SIG-M5 (cell line): Measurements from ENCODE around the gene KISS1.
"Not testable (repeated sequence)": the region's sequence is repeated elsewhere in the genome, so short reads cannot be mapped to it uniquely, and the experiment has no call there.

Experiments
- DNase-seq: peaks from one replicate; lab custom pipeline; 2025; lab: John Stamatoyannopoulos, UW

The KISS1 gene, protein sequence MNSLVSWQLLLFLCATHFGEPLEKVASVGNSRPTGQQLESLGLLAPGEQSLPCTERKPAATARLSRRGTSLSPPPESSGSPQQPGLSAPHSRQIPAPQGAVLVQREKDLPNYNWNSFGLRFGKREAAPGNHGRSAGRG

DNA sequence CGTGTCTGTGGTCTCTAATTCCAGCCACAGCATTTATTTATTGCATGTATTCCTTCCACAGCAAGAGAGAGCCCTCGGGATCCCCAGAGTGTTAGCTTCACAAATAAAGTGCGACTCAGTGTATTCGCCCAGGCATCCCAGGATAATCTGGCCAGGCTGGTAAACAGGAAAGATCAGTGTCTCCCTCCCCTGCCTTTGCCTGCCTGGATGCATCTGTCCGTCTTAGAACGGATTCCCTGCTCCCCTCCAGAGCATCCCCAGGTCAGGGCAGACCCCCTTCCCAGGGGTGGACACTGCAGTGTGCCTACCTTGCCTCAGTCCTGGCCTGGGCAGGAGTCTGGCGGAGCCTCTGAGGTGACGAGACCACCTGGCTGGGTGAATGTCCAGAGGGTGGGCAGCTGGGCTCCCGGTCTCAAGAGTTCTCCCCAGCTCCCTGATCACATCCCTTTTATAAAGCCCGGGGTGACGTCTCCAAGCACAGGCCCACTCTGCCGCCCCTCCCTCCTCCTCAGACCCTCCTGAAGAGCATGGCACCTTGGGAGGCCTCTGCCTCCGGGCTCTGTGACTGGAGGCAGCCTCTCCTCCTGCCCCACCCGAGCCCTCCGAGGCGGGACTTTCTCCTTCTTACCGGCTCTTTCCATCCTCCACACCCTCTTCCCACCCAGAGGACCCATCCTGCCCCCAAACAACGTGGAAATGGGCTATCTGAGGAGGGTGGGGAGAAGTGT is at the start of gene KISS1:
TSS of gene KISS1 (minus strand) at position 424 of the 728 bp plus-strand sequence. CDS start 3,615 bp downstream, outside the sequence.
- no peak for DNase-seq

DNA sequence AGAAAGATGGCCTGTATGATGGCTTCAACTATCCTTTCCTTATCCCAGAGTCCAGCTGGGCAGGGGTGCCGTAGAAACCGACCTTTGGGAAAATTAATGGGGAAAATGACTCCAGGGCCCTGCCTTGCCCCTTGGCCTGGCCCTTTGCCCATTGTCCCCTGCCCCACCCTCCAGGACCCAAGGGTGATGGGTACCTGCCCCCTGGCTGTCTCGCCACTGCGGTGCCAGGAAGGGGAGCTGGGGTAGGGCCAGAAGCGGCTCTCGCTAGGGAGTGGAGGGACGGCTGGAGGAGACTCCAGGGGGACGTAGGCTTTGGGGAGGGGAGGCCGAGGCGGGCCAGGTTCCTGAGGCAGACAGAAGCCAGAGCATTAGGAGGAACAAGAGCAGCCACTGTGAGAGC is 46.6 kb upstream of the KISS1 start:
- no peak for DNase-seq

DNA sequence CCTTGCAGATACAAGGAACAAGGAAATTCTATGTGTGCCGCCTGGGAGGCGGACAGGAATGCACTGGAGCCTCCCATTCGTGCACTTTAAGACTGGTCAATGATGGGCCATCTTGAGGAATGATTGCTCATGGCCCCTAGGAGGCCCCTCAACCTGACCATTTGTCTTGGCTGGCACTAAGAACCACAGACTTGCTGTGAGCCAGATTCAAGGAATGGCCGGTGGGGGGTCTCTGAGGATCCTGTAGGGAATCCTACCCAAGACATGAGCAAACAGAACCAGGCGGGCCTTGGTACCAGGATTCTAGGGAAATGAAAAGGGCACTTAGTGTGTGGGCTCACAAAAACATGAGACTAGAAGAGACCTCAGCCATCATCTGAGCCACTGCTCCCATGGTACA is 45.6 kb upstream of the KISS1 start:
- no peak for DNase-seq

DNA sequence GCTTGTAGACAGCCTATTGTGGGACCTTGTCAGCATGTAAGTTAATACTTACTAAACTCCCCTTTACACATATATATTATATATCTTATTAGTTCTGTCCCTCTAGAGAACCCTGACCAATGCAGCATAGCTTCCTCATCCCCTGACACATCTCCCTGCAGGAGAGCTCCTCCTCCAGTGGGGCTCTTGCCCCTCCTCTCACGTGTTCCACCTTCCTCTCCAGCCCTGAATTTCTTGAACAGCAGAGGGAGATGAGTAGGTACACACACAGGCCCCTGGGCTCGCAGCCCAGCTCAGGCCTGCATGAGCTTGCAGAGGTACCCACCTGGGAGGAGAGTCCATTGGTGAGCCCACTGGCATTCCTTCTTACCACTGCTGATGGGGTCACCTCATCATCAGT is 44.8 kb upstream of the KISS1 start:
- DNase-seq = no peak

DNA sequence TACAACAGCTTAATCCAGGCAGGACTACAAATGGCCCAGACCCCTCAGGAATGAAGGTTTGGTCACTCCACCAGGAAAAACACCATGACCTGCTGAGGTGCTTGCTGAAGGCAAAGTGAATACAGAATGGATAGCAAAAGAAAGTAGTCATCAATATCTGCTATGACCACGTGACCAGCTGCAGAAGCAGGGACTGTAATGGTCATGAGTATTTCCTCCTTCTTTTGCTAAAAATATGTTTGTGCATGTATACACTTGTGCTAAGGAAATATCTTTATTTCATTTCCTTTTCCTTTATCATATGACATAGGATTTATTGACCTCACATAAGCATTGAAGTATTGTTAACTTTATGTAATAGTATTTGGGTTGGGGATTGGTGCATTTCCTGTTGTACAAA is 43.9 kb upstream of the KISS1 start:
- DNase-seq = no peak

DNA sequence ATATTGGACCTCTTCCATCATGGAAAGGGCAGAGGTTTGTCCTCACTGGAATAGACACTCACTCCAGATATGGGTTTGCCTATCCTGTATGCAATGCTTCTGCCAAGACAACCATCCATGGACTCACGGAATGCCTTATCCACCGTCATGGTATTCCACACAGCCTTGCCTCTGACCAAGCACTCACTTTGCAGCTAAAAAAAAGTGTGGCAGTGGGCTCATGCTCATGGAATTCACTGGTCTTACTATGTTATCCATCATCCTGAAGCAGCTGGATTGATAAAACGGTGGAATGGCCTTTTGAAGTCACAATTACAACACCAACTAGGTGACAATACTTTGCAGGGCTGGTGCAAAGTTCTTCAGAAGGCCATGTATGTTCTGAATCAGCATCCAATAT is 43.1 kb upstream of the KISS1 start:
- not testable (repeated sequence) for DNase-seq

DNA sequence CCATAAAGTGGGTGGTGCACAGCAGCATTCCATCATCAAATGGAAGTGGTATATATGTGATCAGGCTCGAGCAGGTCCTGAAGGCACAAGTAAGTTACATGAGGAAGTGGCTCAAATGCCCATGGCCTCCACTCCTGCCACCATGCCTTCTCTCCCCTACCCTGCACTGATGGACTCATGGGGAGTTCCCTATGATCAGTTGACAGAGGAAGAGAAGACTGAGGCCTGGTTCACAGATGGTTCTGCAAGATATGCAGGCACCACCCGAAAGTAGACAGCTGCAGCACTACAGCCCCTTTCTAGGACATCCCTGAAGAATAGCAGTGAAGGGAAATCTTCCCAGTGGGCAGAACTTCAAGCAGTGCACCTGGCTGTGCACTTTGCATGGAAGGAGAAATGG is 42.2 kb upstream of the KISS1 start:
- DNase-seq = not testable (repeated sequence)

DNA sequence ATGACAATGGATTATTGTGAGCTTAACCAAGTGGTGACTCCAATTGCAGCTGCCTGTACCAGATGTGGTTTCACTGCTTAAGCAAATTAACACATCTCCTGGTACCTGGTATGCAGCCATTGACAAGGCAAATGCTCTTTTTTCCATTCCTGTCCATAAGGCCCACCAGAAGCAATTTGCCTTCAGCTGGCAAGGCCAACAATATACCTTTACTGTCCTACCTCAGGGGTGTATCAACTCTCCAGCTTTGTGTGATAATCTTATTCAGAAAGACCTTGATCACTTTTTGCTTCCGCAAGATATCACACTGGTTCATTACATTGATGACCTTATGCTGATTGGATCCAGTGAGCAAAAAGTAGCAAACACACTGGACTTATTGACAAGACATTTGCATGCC is 41.2 kb upstream of the KISS1 start:
- DNase-seq = not testable (repeated sequence)

DNA sequence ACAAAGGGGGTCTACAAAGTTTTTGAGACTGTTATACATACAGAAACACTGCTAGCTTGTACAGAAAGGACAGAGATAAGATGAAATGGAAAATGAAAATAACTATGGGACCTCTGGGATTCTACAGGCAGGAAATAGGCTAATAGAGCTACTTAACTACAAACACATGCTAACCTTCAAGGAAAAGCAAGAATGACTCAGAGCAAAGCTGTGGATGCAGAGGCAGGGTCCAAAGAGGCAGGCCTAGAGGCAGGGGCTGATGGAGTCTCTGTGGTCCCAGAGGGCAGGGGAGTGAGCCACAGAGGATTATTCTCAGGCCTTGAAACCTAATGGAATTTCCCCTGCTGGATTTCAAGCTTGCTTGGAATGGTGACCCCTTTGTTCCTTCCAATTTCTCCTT is 36.2 kb upstream of the KISS1 start:
- DNase-seq = no peak

DNA sequence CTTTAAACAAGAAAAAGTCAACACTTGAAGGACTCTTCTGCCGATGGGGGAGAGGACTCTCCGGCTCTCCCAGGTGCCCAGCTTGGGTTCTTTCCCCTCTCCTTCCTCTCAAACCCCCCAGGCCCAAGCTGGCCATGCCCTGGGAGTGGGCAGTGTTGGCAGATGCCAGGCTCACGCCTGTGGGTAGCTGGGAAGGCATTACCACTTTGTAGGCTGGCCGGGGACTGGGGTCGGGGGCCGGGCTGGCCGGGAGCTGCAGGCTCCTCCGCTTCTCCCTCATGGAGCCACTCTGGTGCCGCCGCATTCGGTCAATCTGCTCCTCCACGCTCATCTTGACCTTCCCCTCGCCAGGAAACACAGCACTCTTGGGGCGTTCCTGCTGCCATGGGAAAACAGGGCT is 33.9 kb upstream of the KISS1 start:
- DNase-seq = no peak

DNA sequence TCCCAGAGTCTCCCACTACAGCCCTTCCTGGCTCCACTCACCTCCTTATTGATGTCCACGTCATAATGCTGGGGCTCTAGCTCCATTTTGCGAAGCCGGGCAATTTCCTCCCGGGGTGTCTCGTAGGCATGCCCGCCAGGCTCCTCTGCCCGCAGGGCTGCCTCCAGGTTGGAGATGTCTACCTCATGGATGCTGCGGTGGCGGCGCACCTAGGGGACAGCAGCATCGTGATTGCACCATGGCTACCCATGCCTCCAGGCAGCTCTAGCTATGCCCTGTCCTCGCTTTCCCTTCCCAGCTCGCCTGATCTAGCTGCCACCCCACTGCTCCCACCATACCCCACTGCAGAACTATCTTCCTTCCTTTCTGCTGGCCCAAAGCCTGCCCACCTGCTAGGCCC is 32.6 kb upstream of the KISS1 start:
- DNase-seq = no peak

DNA sequence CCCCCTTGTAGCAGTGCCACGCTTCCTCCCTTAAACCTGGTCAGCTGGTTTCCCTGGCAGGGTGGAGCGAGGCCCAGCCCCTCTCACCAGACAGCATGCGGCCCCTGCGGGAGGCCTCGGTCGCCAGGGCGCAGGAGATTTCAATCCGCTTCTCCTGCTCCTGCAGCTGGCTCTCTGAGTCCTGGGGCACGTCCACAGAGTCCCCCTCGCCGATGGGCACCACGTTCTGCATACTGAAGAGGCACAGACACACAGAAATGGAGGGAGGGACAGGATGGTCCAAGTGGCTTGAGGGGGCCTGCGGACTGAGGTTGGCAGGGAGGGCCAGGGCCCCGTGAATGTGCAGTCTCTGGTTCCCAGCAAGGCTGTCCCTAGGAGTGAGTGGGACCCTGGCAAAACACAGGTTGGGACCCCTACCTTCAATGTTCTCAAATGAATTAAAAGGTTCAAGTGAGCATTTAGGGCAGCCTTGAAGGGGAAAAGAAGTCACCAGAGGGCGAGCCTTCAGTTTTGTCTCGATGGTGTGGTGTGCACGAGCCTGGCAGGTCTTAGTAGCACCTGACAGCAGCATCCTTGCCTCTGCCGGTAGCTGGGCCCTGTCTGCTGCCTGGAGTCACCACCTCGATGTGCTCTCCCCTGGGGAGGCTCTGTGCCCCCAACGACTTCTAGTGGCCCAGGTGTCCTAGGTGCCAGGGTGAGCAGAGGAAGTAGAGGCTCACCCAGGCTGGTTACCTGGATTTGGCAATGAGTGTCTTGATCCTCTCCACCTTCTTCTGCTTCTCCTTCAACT is 31.9 kb upstream of the KISS1 start:
- DNase-seq = no peak

DNA sequence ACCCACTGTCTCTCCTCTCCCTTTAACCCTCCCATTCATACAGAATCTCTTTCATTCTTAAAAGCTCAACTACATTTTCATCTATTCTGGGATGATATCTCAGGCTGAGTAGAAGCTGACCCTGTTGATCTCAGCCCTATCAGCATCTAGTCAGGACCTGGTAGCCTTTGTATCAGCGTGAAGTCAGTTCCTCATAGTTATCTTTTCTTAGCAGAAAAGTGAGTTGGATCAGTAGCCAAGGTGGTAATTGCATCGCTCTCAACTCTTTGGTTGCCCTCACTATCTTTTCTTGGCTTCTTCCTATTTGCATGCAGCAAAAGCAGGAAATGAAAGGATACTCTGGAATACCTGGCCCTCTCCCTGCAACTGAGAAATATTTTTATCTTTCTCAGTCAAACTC is 31.1 kb upstream of the KISS1 start:
- no peak for DNase-seq

DNA sequence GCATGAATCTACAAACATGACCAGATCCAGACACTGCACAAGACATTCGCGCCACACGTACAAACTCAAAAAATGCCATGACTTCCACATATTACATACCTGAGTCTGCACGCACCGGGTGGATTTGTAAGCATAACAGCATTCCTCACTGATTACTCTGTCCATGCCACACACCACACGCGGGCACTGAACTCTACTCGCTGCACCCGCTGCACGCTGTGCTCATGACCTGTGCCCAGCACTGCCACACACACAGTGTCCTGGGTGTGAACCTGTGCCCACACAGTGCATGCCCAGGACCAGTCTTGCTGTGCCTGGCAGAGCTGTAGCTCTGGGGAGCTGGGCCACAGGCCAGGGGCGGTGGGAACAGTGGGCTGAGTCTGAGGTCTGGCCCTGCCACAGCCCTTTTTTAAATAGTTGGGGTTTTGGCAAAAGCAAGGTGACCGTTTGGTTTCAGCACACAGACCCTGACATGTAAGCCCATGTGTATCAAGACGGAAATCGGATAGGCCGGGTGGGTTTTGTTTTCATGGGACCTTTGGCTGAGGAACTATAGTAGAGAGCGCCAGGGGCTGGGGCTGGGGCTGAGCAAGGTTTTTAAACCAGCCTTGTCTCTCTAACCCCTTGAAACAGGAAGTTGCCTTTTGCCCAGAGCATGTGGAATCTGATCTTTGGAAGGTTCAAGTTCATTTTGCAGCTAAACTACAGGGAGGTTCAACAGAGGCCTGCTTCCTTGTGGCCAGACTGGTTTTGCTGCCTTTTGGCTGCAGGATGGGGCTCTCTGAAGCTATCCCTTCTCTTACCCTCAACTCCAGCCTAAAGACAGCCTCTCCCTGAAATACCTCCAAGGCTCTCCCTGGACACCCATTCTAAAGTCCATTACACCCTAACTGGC is 29.8 kb upstream of the KISS1 start:
- no peak for DNase-seq

DNA sequence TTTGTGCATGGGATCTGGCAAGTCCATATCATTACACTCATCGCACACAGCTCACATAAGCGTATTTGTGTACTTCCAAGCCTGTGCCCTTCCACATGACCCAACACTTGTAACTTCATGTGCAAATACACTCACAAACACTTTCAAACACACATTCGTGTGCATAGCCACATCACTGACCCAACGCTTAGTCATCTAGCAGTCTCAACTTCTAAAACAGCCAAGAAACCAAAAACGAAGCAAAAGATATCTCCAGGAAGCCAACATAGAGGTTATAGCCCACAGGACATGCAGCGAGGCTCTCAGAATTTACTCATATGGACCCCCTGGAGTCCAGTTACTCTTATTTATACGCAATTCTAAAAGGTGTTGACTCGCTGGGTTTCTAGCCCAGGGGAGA is 28.4 kb upstream of the KISS1 start:
- DNase-seq = no peak

DNA sequence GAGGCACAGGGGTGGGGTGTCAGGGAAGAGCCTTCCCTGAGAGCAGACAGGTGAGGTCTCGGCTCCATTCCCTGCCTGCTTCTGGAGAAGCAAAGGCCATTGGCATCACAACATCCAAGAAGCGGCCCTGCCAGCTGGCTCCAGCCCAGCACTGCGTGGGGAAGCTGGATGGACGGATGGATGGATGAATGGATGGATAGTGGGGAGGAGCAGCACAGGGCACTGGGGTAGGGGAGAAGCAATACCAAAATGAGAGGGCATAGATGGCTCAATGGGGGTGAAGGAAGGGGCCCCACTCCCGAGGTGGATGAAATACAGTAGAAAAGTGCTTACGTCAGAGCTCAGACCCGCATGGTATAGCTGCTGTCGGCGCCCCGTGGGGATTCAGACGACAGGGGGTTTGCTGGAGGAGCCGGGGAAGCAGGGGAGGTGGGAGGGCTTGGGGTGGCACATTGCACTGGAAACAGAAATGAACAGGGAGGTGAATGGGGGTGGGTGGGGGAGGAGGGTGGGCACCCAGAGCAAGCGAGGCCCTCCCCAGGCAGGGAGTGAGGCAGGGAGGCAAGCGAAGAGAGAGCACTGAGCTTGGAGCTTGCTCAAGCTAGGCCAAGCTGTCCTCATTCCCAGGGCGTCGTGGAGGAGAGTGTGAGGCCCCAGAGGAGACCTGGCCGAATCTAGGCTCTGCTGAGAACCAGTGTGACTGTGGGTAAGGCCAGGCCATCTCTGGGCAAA is 27.0 kb upstream of the KISS1 start:
- DNase-seq = no peak

DNA sequence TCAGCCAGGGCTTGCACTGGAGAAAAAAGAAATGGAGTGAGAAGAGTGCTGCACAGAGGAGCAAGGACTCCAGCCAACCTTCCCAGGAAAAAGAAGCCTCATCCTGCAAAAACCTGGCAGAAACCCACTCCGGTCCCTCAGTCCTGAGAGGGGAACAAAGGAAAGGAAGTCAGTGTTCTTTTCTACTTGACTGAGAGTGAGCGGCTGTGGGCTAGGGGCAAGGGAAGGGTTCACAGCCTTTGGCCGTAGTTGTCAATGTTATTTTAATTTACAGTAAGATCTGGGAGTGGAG is 26.4 kb upstream of the KISS1 start:
- DNase-seq = no peak

DNA sequence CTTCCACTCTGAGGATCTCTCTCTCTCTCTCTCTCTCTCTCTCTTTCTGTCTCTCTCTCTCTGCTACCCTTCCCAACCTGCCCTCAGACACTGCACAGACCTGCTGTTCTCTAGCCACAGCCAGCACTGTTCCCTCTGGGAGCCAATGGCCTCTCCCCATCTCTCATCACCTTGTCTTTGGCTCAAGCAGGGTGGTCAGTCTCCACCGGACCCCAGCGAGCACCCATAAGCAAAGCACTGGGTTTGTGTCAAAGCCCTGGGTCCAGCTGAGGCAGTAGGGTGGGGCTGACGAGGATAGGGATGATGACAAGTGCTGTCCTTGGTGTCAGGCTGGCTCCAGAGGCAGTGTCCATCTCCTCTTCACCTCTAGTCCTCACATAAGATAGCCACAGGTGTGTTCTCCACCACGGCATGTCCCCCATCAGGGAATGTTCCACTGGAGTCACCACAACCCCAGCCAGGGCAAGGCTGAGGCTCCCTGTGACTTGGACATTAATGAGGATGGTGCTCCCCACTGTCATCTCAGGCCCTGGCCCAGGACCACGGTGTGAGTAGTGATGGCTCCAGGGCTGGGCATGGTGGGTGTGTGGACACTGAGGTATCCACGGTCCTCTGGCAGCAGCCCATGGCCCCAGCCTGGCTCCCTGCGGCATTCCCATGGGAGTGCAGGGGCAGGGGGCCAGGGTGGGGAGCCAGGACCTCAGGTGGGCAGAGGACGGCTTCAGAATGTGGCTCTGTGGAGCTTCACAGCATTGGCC is 25.9 kb upstream of the KISS1 start:
- DNase-seq = no peak

DNA sequence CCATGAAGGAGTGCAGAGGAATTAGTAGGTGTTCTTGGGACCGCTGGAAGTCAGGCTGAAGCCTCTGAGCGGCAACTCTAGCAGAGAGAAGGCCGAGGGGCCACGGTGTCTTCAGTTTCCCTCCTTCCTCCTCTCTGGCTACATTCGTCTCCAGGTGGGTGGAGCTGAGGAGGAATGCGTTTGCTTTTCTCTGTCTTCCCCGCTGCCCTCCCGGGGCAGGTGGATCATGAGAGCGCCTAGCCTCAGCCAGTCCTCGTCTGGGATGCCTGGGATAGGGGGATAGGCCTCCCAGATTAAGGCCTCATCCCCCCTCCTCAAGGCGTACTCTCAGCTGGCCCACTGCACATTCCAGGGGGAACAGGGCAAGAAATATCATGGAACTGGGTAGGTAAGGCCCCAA is 25.0 kb upstream of the KISS1 start:
- DNase-seq = no peak

DNA sequence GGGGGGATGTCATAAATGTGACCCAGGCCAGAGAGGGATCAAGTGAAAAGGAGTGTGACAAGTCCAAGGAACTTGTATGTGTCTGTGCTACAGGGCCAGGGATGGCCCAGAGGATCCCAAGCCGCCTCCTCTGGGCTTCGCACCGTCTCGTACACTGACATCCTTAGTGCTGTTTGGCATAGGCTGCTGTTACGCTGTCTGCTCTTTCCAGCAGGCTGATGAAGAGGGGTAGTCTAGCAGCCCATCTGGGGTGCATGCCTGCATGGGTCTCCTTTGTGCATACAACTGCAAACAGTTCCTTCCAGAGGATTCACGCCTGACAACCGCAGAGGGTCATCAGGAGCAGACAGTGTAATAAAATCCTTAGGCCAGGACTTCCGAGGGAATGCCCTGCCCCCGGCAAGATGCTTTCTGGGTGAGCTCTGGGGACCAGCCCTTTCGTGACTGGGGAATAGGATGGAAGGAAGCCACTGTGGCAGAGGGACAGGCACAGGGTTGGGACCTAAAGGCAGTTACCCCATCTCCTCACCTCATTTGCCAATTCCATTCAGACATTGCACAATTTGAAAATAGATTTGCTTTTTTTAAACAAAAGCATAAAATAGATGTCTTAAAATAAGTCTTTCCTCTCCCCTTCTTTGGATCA is 23.8 kb upstream of the KISS1 start:
- DNase-seq = no peak

DNA sequence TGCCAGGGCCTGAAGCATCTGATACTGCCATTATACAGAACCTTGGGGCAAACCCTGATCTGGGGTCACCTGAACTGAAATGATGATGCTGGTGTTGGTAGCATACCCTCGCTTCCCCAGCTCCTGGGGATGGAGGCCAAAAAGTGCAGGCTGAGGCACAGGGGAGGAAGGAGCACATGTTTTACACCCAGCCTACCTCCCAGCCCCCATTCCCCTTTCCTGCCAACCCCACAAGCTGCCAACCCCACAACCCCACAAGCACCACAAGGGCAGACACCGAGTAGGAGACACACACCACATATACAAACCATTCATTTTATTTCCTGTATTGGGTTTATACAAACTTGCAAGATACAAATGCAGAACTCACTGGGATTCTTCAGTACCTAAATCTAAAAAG is 22.3 kb upstream of the KISS1 start:
- DNase-seq = no peak
